Measurements from ENCODE around the gene SLIT3.
"Not testable (repeated sequence)": the region's sequence is repeated elsewhere in the genome, so short reads cannot be mapped to it uniquely, and the experiment has no call there.

Gene SLIT3

DNA sequence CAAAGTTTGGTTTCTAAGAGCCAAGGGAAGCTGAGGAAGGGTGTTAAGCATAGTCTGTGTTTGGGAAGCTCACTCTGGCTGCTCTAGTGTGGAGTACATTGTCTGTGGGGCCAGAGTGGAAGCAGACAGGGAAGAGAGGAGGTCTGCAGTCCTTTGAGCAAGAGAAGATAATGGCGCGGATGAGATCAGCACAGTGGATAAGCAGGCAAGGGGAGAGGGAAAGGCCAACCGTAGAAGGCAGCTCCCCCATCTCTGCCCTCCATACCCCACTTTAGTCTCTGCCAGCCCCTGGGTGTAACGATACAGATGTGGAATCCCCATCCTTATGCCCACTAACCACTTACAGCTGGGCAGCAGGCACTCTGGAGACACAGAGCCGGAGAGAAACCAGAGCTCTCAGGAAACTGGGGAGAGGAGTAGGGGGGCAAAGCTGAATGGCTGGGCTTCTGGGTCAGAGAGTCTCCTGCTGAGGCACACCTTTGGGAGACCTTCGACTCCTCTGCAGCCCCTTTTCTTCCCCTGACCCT, 75.0 kb downstream of the SLIT3 start:
- in situ Hi-C loops (cut with MboI; ENCODE audit: low sequenced_read_pairs), result no loop called here

DNA sequence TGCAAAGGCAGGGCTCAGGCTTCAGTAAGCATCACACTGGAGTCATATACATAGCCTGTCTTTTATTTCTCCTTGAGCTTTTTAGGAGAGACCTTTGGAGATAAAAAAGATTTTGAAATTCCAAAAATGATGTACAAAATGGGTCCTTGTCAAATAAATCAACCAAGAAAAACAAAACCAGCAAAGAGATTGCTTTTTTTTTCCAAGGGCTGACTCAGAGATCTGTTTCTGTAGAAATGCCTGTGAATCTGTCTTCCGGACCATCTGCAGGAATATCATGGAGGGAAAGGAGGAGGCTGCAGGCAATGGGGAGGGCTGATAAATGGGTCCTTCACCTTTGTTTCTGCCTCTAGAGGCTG, 77.4 kb downstream of the SLIT3 start:
- in situ Hi-C loops (cut with MboI; ENCODE audit: low sequenced_read_pairs), result no loop called here

DNA sequence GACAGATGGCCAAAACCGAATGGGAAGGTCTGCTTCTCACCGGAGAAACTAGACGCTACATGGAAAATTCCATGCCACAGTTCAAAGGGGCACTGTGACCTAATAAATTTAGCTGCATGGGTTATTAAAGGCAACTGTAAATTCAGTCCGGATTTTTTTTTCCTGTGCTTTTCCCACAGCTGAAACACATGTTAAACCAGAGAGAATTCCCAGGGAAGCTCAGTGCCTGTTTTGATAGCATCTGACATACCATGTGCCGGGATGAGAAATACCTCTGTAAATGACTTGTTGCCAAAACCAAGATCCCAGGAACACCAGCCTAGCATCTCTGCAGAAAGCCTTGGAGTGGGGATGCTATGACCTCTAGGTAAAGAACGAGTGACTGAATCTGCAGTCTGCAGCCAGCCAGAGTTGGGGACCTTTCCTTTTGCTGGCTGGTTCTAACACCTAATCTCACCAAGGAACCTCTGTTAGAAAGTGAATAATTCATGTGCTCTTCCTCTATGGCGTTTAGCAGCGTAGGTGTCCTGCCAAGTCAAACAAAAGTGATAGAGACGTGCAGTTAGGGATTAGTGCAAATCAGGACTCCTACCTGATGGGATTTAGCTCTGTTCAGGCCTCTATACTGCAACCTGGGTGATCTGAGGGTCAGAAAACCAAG, 77.9 kb downstream of the SLIT3 start:
- in situ Hi-C loops (cut with MboI; ENCODE audit: low sequenced_read_pairs), result no loop called here

DNA sequence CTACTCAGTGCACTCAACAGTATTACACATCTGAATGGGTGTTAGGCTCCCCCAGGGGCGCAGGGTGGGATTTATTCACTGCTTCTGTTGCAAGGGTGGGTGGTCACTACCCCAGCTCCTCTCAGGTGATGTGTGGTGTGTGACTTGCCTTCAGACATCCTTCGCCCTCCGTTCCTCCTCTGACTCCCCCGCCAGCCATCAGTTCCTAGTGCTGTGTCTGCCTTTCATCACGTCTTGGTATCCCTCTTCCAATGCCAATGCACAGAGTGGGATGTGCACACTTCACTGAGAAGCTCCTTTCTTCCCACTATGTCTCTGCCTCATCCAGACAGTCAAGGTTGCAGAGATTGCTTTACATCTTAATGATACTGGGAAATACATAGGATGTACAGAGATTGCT, 79.4 kb downstream of the SLIT3 start:
- in situ Hi-C loops (cut with MboI; ENCODE audit: low sequenced_read_pairs), result no loop called here

DNA sequence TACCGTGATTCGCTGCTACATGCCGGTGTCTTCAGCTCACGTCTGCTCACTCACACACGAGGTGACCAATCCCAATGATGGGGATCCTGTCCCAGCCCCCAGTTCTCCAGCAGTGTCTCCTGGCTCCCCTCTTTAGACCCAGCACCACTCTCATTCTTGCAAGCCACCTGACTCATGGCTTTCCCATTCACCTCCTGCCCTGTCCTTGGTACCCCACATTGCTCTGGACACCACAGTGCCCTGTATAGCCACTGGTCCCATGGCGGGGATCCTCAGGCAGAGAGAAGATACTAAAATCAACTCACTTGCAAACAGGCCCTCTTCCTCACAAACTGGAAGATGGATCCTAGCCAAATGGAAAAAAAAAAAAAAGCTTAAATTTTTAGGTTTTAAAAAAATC, 81.0 kb downstream of the SLIT3 start:
- in situ Hi-C loops (cut with MboI; ENCODE audit: low sequenced_read_pairs), result no loop called here

DNA sequence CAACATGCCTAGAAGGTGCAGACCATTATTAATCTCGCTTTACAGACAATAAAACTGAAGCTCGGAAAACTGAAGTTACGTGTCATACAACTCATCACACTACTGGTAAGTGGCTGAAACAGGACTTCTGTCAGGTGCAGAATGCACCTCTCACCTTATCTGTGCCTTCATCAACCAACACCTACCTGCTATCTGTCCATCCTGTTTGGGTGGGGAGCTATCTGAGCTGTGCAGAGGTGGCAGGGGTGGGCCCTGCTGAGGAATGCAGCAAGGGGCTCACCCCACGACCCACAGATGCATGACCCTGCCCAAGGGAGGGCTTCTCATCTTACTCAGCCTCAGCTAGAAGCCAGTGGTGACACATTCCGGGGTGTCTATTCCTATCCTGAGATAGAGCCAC, 81.6 kb downstream of the SLIT3 start:
- in situ Hi-C loops (cut with MboI; ENCODE audit: low sequenced_read_pairs), result no loop called here

DNA sequence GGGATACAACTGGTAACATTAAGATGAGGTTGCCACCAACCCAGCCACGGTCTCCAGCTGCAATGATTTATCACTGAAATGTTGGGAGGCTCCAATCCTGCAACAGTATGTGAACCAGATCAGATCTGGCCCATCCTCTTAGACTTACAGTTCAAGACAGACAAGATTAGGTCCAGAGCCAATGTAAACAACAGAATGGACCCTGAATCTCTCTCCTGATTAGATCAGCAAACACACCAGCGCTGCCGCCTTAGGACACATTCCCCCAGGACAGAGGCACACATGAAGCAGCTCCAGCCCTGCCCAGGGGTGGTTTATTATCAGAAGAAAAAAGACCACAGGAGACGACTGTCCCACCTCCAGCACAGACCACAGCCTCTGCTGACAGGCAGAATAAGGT, 82.1 kb downstream of the SLIT3 start:
- in situ Hi-C loops (cut with MboI; ENCODE audit: low sequenced_read_pairs), result no loop called here

DNA sequence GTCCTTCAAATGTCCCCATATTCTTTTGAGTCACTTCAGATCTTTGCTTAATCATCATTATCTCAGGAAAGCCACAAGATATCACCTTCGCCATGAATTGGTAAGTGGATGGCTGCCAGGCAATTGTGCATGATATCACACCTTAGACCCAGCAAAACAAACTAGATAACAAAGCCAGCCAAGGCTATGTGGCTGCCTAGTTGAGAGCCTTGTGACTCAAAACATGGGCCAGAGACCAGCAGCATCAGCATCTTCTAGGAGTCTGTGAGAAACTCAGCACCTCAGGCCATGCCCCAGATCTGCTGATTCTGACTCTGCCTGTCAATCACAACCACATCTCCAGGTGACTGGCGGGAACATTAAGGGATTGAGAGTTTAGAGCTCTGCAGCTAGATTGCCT, 82.8 kb downstream of the SLIT3 start:
- in situ Hi-C loops (cut with MboI; ENCODE audit: low sequenced_read_pairs), result no loop called here

DNA sequence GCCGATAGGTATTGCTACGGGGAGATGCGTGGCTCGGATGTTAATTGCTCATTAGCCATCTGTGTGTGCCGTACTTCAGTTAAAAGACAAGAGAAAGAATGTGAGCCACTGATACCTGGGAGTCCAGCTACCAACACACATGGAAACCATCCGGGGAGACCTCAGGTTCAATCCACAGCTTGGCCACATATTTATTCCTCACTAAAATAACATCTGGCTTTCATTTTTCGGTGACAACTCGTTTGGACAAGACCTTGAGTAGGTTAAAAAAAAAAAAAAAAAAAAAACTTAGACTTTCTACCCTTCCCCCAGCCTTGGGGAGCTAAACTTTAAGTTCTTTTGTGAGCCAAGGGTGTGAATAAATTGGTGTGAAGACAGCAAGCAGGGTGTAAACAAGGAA, 84.1 kb downstream of the SLIT3 start:
- in situ Hi-C loops (cut with MboI; ENCODE audit: low sequenced_read_pairs), result no loop called here

DNA sequence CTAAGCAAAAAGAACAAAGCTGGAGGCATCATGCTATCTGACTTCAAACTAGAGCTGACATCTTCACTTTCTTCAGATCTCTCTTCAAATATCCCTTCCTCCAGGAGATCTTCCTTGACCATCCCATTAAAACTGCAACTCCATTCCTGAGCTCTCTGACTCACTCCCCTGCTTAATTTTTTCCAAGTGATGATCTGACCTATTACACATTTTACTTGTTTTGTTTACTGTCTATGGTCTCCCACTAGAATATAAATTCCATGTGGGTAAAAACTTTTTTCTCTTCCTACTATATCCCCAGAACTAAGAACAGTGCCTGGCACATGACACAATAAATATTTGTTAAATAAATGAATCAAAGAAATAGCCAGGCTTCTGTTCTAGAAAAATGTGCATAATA, 87.5 kb downstream of the SLIT3 start:
- in situ Hi-C loops (cut with MboI; ENCODE audit: low sequenced_read_pairs), result no loop called here

DNA sequence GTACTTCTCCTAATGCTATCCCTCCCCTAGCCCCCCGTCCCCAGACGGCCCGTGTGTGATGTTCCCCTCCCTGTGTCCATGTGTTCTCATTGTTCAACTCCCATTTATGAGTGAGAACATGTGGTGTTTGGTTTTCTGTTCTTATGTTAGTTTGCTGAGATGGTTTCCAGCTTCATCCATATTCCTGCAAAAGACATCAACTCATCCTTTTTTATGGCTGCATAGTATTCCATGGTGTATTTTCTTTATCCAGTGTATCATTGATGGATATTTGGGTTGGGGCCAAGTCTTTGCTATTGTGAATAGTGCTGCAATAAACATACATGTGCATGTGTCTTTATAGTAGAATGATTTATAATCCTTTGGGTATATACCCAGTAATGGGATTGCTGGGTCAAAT, 89.2 kb downstream of the SLIT3 start:
- in situ Hi-C loops (cut with MboI; ENCODE audit: low sequenced_read_pairs), result not testable (repeated sequence)

DNA sequence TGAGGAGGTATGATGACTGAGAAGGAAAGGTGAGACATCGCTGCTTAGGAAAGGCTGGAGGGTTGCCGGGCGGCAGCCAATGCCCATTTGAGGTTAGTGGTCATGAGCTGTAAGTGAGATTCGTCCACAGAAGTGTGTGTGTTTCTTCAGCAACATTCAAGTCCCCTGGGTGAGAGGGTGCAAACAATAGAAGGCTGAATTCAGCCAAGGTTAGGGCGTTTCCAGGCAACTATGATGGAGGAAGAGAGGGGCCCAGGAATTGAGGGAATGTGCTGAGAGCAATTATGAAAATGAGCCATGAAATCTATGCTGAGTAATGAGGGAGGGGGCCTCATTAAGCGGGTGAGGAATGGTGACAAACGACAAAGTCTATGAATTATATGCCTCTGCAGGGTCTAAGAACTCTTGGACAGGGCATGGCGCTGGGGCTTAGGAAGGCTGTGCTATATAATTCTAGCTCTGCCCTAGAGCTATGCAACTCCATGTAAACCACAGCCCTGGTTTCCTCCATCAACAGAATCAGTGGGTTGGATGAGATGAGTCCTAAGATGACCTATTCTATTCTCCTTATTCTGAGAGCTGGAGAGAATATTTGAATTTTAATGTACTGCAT, 96.0 kb downstream of the SLIT3 start:
- in situ Hi-C loops (cut with MboI; ENCODE audit: low sequenced_read_pairs), result no loop called here

DNA sequence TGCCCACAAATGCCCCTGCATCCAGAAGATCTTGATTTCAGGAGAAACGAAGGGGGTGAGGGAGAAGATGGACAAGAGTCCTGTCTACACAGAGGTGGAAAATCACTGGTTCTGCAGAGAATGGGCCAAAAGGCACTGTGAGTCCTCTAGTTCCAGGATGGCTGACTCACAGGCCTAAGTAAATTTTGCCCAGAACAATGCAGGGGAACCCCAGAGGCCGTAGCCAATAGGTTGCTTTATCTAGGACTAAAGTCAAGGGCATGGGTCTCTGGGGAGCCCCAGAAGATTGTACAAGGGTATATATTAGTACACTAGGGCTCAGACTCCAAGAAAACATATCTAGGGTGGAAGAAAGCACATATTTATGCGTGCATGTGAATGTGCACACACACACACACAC, 98.0 kb downstream of the SLIT3 start:
- in situ Hi-C loops (cut with MboI; ENCODE audit: low sequenced_read_pairs), result no loop called here

DNA sequence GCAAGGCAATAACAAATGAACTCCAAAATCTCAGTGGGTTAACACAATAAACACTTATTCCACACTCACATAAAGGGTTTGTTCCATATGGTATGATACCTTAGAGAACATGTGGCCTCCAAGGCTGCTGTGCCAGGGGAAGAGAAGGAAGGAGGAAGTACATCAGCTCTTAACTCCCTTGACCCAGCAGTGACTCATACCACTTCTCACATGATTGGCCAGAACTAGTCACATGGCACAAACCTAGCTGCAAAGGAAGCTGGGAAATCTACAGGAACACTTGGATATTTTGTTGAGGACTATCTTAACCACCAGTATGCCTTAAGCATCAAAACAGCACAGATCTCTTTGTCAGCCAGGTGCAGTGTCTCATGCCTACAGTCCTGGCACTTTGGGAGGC, 99.3 kb downstream of the SLIT3 start:
- in situ Hi-C loops (cut with MboI; ENCODE audit: low sequenced_read_pairs), result no loop called here

DNA sequence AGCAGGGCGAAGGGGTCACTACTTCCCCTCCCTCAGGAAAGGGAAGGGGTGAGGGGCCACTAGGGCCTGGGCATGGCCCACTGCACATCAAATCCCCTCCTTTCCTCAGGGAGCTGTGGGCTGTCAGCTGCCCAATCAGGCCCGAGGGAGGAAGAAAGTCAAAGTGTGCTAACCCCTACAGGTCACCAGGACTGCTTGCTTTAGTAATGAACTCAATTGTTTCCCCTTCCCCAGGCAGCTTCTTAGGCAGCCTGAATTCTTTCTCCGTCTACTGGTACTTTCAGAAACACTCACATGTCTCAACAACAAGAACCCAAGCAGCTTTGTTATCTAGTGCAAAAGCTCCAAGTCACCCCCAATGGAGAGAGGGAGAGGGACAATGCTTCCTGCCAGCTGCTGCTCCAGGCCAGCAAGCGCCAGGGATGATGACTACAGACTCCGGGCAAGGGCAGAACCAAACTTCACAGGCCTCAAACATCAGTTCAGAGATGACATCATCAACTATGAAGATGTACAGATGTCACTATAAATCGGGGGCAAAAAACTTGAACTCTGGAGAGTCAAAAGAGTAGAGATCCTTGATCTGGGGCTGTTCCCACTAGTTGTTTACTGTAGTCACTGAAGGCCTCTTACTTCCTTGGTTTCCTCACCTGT, 100.7 kb downstream of the SLIT3 start:
- in situ Hi-C loops (cut with MboI; ENCODE audit: low sequenced_read_pairs), result no loop called here

DNA sequence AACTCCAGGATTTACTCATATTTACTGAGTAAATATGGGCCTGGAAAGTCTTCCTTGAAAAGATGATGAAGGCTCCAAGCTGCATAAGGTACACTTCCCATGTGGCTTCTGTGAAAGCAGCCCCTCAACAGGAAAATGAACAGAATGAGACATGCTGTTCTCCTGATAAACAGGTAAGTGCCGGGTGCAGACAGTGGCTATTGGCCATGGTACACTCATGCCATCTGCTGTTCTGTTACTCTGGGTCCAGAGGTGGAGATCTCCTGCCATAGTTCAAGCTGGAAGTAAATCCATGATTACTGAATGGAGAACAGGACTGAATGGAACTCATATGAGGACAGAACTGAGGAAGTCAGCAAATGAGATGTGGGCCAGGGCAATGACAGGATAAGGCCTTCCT, 103.6 kb downstream of the SLIT3 start:
- in situ Hi-C loops (cut with MboI; ENCODE audit: low sequenced_read_pairs), result no loop called here

DNA sequence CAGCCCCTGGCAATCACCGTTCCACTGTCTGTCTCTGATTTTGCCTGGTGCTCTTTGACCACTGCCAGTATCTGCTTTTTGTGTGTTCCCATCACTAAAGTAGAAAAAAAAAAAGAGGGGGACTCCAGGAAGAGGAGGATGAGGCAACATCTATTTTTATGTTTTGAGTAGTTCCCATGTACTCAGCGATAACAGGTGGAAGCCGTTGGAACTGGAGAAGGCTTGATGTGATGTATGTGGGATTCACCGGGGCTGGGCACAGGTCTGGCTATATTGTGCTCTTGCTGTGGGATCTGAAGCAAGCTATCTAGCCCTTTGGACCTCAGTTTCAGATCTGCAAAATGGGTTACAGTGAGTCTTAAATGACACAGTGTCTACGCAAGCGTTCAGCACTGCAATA, 104.9 kb downstream of the SLIT3 start:
- in situ Hi-C loops (cut with MboI; ENCODE audit: low sequenced_read_pairs), result no loop called here

DNA sequence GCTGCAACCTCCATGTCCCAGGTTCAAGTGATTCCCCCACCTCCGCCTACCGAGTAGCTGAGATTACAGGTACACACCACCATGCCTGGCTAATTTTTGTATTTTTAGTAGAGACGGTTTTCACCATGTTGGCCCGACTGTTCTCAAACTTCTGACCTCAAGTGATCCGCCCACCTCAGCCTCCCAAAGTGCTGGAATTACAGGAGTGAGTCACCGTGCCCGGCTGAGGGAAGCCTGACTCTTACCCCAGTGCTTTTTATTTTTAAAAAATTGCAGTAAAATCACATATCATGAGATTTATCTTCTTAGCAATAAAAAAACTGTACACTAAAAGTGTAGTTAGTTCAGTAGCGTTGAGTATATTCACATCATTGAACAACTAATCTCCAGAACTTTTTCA, 105.3 kb downstream of the SLIT3 start:
- in situ Hi-C loops (cut with MboI; ENCODE audit: low sequenced_read_pairs), result no loop called here

DNA sequence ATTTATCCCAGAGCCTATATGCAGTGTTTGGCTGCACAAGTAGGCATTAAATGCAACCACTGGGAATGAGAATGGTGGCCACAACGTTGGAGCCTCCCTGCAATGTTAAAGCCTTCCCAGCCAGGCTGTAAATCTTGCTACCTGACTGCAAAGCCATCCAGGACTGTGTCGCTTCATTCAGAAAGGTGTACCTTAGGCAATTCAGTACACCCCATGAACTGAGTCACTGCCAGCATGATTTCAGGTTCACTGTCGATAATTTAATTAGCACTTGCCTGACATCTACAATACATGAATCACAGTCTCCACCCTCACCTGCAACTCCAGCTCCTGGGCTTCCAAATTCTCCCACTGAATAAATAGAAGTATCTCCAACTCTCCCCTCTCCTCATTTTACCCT, 108.4 kb downstream of the SLIT3 start:
- in situ Hi-C loops (cut with MboI; ENCODE audit: low sequenced_read_pairs), result no loop called here

DNA sequence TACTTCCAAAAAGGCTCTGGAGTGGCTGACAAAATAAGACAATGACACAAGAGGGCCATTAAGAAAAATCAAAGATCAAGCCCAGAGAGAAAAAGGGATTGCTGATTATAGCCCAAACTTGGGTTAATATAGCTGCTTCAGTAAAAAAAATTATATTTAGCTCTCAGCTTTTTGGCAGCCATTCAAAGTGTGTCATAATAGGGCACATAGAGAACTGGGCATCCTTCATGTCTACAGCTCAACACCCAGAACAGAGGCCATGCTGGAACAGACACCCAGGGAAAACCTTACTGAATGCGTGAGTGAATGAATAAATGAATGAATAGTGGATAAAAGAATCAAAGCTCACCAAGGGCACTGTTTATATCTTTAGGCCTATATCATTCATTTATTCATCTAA, 110.1 kb downstream of the SLIT3 start:
- in situ Hi-C loops (cut with MboI; ENCODE audit: low sequenced_read_pairs), result no loop called here

DNA sequence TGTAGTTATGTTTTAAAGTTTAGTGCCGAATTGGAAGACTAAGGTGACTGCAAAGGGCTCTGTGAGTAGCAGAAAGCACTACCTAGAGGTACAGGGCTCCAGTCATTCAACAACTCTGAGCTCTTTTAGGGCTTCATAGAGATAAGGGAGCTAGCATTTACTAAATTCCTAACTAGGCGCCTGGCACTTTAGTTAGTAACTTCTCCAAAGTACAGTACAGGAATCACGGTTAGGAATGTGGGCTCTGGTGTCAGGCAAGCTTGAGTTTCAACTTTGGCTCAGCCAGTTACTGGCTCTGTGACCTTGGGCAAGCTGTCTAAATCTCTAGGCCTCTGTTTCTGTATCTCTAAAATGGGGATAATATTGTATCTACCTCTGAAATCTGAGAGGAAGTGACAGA, 115.3 kb downstream of the SLIT3 start:
- in situ Hi-C loops (cut with MboI; ENCODE audit: low sequenced_read_pairs), result no loop called here

DNA sequence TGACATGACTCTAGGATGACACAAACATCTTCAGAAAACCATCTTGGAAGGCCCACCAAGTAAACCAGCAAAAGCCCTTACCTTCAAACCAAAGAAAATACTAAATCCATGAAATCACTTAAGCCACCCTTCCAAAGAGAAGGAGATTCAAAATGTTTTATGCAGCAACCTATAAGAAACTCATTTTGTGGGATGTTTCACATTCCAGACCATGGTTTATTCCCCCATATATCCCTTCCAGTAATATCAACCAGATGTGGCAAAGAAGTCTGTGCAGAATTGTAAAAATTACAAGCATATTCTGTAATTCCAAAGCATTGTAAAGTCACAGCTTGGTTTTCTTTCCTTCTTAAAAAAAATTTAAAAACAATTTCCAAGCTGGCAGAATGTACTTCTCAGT, 117.4 kb downstream of the SLIT3 start:
- in situ Hi-C loops (cut with MboI; ENCODE audit: low sequenced_read_pairs), result no loop called here

DNA sequence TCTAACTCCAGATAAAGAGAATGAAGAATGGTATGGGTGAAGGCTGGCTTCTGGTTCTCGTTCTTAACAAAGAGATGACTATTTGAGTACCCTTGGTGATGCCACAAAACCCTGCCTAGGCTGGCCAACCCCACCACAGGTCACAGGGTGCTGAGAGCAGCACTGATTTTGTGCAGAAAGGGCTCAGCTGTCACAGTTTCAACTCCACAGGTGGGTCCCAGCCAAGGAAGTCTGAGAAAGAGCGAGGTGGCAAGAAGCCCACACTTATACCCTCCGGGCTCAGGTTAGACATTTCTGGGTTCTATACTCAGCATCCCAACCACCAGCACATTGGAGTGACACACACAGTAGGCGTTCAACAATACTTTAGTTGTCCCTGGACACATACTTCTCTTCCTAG, 118.1 kb downstream of the SLIT3 start:
- in situ Hi-C loops (cut with MboI; ENCODE audit: low sequenced_read_pairs), result no loop called here
